ENCODE results near the gene LY6G5B. TPM values are rescaled to one million over a fixed set of nuclear protein-coding genes. Genes with fewer than 3 reads are reported as not detected.

The LY6G5B gene
- total and polyA plus RNA-seq, 2 of the 4 experiments (the other 2 are of a cell fraction) = 2.2 to 13.6 TPM

DNA sequence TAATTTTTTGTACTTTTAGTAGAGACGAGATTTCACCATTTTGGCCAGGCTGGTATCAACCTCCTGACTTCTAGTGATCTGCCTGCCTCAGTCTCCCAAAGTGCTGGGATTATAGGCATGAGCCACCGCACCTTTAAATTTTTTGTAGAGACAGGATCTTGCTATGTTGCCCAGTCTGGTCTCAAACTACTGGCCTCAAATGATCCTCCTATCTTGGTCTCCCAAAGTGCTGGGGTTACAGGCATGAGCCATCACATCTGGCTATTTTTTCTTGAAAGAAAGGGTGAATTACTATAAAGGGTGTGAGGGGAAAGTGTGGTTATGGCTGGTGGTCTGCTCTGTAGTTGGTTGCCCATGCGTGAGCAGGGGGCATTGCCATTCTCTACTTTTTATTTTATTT lies 38.4 kb downstream of the LY6G5B start:
- H2AK9ac ChIP-seq (replicated peaks; ENCODE audit: low read depth, low read length, poor library complexity) = no peak overlapping the region
- H3K4me1 ChIP-seq (ENCODE audit: control insufficient read depth, insufficient read depth, low read length) = no peaks in the 10 kb centered on the region
- no peak overlapping the region for H2BK15ac ChIP-seq (ENCODE audit: low read depth, low read length)
- no peak overlapping the region for H4K91ac ChIP-seq (ENCODE audit: insufficient read depth, low read depth, low read length)
- dilution Hi-C loops (cut with HindIII; ENCODE audit: low sequenced_read_pairs, unreplicated experiment) (no loop called here), intact Hi-C loops (cut with micrococcal nuclease) (no loop called here), in situ Hi-C loops (cut with MboI; ENCODE audit: low sequenced_read_pairs) (no loop called here)
- H3K4ac ChIP-seq (ENCODE audit: low read depth, low read length) = no peak overlapping the region
- H4K5ac ChIP-seq (ENCODE audit: low read depth, low read length) = no peak overlapping the region
- POLR2A ChIA-PET (ENCODE audit: unreplicated experiment) = no interaction called here
- no peaks in the 10 kb centered on the region for H3K9me3 ChIP-seq (ENCODE audit: control insufficient read depth, insufficient read depth, low read length)
- H4K8ac ChIP-seq (ENCODE audit: low read depth in 2 of 2, low read length in 2 of 2) = no peak overlapping the region
- CTCF ChIA-PET = no interaction called here
- H3K4me2 ChIP-seq (ENCODE audit: low read depth, low read length) = no peak overlapping the region
- no peak overlapping the region for H2BK5ac ChIP-seq (ENCODE audit: low read depth, low read length, poor library complexity, severe bottlenecking)
- H3K27ac ChIP-seq (ENCODE audit: insufficient read depth, low read length) = no peak overlapping the region
- H3K23ac ChIP-seq (ENCODE audit: low read depth, low read length) = no peak overlapping the region
- H3K9me1 ChIP-seq (ENCODE audit: insufficient read depth, low read length) = no peaks in the 10 kb centered on the region
- no peak overlapping the region for H3K9ac ChIP-seq (ENCODE audit: low read depth, low read length)
- H3K56ac ChIP-seq (ENCODE audit: extremely low read depth, insufficient read depth, low read length) = no peak overlapping the region
- ATAC-seq (ENCODE audit: low read depth) (no peak), DNase-seq (no peak)
- no peak overlapping the region for H2AK5ac ChIP-seq (ENCODE audit: low read depth, low read length)
- no peaks in the 10 kb centered on the region; the same call in 1 of the 2 replicates for H4K20me1 ChIP-seq (ENCODE audit: insufficient read depth, low read length)
- H3K18ac ChIP-seq (ENCODE audit: low read depth, low read length) = no peak overlapping the region
- no peak overlapping the region for H3K4me3 ChIP-seq (ENCODE audit: insufficient read depth, low read depth, low read length)
- H2BK120ac ChIP-seq (ENCODE audit: low read depth, low read length) = no peak overlapping the region
- no peak overlapping the region for H3K14ac ChIP-seq (replicated peaks; ENCODE audit: low read depth, low read length)
- no peak overlapping the region for H2BK20ac ChIP-seq (ENCODE audit: low read depth, low read length)
- TF ChIP-seq RFX5 (IDR thresholded peaks at IDR 0.05; ENCODE audit: low read depth, low read length) (no peak), POLR2A (IDR thresholded peaks at IDR 0.05; ENCODE audit: low read depth, low read length) (no peak), MAZ (IDR thresholded peaks at IDR 0.05; ENCODE audit: borderline replicate concordance, low read depth, low read length) (no peak), MAFK (IDR thresholded peaks at IDR 0.05; ENCODE audit: low read depth, low read length) (no peak), RAD21 (IDR thresholded peaks at IDR 0.05; ENCODE audit: low read length) (no peak), FOS (IDR thresholded peaks at IDR 0.05; ENCODE audit: low read depth, low read length) (no peak), RCOR1 (IDR thresholded peaks at IDR 0.05; ENCODE audit: insufficient replicate concordance, low read length) (no peak), CEBPB (IDR thresholded peaks at IDR 0.05; ENCODE audit: low read depth, low read length) (no peak), BHLHE40 (IDR thresholded peaks at IDR 0.05; ENCODE audit: low read depth, low read length) (no peak), CHD1 (IDR thresholded peaks at IDR 0.05; ENCODE audit: low read depth, low read length) (no peak), SMC3 (IDR thresholded peaks at IDR 0.05; ENCODE audit: low read depth, low read length) (no peak)
- TF ChIP-seq, protein P1, sequence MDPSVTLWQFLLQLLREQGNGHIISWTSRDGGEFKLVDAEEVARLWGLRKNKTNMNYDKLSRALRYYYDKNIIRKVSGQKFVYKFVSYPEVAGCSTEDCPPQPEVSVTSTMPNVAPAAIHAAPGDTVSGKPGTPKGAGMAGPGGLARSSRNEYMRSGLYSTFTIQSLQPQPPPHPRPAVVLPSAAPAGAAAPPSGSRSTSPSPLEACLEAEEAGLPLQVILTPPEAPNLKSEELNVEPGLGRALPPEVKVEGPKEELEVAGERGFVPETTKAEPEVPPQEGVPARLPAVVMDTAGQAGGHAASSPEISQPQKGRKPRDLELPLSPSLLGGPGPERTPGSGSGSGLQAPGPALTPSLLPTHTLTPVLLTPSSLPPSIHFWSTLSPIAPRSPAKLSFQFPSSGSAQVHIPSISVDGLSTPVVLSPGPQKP (IDR thresholded peaks at IDR 0.05; ENCODE audit: borderline replicate concordance, low read depth, low read length) = no peak
- WGBS, 2 experiments (ENCODE audit: extremely low coverage in 2 of 2, insufficient read length in 1 of 2) = 88% methylated on average over 1 of the region's 3 CpGs; no CpG with 5 or more reads in 1 of the 2 experiments
- H2AFZ ChIP-seq (replicated peaks; ENCODE audit: low read length, poor library complexity) = no peak overlapping the region
- BruUV-seq (replicated peaks) = no TSS peak
- H3K36me3 ChIP-seq (ENCODE audit: control insufficient read depth, insufficient read depth, low read length) = no peaks in the 10 kb centered on the region
- H3K79me1 ChIP-seq (ENCODE audit: low read depth in 1 of 2, low read length in 2 of 2) = no peaks in the 10 kb centered on the region; a peak in 1 of 4 replicates
- peaks cover 18% of the 10 kb centered on the region; the same call in 1 of the 2 replicates for H3K27me3 ChIP-seq (ENCODE audit: control insufficient read depth, insufficient read depth, low read length)

Measured in IMR-90 (cell line).